GOT3 (cell line): Measurements from ENCODE around the gene CTDNEP1.

Experiments used
- DNase-seq: peaks from one replicate; lab custom pipeline; 2025; ENCODE audit warnings: mixed read lengths; lab: John Stamatoyannopoulos, UW

Gene CTDNEP1

DNA sequence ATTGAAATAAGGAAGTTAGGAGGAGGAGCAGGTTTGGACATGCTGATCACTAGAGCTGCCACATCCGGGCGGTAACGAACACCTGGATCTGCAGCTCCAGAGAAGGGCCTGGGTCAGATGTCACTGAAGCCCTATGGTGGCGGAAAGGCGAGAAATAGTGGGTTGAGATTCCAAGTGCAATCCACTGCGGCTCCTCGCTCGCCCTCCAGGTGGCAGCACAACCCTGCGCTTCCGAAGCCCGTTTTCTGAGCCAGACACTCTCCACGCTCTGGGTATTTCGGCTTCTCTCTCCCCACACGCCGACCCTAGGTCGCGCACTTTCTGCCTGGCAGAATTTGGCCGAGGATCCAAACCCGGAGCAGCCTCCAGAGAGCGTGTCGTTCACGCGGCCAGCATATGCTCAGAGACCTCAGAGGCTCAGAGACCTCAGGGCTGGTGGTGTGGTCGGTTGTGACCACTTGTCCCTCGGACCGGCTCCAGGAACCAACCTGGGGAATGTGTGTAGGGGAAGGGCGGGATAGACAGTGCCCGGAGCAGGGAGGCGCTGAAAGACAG, 29.1 kb upstream of the CTDNEP1 start:
- DNase-seq: peak; percentile 53

DNA sequence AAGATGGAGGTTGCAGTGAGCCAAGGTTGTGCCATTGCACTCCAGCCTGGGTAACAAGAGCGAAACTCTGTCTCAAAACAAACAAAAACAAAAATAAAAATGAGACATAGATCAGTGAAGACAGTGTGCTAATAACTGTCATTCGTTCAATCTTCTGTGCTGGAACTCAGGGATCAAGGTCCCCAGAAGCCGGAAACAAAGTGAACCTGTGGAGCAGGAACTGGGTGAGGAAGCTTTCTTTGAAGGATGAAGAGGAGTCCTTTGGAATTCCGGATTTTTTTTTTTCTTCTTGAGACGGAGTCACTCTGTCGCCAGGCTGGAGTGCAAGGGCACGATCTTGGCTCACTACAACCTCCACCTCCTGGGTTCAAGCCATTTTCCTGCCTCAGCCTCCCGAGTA, 27.9 kb upstream of the CTDNEP1 start:
- DNase-seq: no peak

DNA sequence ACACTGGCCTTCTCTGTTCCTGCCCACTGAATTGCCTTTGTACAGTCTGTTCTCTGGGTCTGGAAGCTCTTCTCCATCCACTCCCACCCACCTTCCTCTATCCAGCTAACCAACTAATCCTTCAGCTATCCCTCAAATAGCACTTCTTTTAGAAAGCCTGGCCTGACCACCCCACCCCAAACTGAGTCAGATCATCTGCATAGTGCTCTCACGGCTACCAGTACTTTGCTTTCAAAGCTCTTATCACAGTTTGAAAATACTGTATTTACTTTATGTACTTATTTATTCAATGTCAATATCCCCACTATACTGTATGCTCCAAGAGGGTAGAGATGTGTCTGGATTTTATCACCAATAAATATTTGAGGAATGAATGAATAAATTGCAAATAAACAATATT, 15.2 kb upstream of the CTDNEP1 start:
- DNase-seq: no peak

DNA sequence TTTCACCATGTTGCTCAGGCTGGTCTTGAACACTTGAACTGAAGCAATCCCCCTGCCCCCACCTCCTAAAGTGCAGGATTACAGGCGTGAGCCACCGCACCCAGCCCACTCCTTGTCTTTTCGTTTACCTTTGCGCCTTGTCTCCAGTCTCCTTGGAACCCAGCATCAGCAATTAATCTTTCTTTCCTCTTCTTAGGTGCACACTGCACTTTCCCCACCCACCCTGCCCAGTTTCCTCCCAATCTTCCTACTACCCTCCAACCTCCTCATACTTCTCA, 12.2 kb upstream of the CTDNEP1 start:
- no peak for DNase-seq

DNA sequence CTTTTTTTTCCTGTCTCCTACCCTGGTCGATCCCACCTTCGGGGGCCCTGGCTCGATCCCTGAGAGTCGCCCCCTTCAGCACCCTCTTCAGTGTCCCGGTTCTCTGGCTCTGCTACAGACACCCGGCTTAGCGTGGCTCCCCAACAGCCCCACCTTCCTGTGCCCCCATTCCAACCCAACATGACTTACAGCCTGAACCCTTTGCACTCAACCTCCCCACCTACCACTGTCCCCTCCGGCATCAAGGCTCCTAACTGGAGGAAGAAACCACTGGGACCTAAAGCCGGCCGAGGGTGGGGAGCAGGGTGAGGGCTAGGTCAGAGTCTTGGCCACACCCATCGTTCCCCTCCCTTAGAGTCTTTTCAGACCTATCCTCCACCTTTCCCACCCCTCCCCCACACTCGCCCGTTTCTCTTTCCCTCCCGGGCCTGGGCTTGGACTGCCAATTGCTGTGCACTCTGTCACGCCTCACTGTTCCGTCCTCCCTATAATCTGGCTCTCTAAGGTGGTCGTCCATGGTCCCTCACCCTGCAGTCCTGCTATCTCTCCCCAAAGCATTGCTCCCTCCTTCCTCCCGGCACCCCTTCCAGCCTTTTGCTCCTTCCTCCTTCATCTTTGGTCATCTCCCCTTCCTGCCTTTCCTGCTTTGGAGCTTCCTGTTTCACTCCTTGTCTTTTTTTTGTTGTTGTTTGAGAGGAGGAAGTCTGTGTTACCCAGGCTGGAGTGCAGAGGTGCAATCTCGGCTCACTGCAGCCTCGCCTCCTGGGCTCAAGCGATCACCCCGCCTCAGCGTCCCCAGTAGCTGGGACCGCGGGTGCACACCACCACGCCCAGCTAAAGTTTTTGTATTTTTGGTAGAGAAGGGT, 11.6 kb upstream of the CTDNEP1 start:
- DNase-seq: no peak

DNA sequence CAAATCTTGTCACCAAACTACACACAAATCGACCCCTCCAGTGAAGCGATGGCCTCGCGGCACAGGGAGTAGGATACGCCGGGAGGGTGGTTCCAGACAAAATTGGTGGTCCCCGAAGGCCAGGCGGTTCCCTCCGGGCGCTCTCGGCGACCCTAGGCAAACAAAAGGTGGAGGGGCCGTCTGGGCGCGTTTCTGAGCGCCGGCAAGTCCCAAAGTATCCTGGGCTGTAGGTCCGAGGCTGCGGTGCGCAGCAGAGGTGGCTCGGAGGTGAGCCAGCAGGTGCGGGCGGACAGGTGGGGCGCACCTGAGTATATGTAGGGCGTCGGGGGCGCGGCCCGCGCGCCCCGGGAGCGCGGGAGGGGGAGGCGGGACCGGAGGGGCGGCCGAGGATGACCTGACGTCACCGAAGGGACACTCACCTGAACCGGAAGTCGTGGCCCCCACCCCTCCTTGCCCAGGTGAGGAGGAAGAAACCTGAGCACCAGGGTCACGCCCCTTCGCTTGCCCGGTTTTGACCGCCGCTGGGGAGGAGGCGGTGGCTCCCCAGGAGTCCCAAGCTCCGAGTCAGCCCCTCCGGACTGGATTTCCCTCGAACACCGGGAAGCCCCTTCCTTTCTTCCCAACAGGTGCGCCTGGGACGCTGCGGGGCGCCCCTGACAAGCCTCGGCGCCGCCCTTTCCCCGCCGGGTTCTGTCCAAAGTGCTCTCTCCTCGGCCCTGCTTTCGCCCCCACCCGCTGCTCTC, 10.8 kb upstream of the CTDNEP1 start, which contains the start of gene CLDN7:
Gene CLDN7 (minus strand): TSS at position 287 of the 743 bp plus-strand sequence. CDS start 435 bp downstream, outside the sequence.
- DNase-seq: no peak

DNA sequence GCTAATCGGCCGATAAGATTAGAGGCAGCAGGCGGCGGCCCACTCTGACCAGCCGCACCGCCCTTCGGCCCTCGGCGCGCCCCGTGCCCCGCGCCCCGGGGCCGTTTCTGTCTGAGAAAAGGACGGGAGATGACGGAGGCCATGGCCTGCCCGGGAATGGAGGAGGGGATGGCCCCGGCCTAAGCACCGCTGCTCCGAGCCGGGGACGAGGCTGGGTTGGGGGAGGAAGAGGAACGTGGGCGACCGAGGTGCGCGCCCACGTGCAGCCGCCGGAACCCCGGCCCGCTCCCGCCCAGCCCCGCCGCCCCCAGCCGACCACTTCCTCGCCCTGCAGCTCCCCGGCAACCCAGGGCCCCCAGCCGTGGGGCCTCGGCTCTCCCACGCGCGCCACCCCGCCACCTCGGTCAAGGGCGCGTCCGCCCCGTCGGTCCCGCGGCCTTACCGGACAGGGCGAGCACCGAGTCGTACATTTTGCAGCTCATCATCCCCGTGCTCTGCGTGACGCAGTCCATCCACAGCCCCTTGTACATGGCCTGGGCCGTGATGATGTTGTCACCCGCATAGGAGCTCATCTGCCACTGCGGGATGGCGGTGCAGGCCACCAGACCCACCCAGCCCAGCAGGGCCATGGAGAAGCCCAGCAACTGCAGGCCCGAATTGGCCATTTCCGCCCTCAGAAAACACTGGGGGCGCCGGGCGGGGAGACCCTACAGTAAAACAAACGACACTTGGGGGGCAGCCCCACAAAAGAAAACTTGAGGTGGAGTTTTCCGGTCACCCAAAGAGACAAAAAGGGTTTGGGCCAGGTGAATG, 10.1 kb upstream of the CTDNEP1 start:
- DNase-seq: no peak

DNA sequence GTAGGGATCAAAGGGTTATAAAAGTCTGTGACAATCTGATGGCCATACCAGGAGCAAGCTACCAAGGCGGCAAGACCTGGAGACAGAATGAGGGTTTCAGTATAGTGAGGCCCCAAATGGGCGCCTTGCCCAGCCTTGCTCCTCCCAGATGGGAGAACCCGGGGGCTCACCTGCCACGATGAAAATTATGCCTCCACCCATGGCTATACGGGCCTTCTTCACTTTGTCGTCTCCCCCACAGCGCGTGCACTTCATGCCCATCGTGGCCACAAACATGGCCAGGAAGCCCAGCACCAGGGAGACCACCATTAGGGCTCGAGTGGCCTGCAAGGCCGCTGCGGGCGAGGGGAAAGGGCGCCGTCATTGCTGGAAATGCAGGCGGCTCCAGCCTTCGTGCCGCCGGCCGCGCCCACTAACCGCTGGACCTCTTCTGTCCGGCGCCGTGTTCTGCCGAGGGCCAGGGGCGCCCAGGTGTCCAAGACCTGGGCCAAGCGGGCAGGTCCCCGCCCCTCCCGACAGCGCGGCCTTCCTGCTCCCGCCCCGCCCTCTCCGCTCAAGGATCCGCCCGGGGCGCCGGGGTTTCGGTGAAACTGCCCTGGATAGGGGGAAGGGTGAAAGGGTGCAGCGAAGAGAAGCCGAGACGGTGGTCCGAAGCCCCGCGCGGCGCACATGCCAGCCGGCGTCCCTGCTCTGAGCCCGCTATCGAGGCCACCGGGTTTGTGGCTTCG, 9.3 kb upstream of the CTDNEP1 start:
- DNase-seq: no peak

DNA sequence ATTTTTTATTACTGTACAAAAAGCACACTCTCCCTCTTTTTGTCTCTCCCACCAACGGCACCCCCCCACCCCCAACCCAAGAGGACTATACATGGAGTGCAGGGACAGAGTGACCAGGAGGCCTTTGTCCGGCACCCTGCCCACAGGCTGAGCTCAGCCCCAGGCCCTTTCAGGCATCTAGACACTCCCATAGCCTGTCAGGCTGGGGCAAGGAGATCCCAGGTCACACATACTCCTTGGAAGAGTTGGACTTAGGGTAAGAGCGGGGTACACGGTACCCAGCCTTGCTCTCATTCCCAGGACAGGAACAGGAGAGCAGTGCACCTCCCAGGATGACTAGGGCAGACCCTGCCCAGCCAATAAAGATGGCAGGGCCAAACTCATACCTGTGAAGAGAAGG, 8.6 kb upstream of the CTDNEP1 start:
- no peak for DNase-seq

DNA sequence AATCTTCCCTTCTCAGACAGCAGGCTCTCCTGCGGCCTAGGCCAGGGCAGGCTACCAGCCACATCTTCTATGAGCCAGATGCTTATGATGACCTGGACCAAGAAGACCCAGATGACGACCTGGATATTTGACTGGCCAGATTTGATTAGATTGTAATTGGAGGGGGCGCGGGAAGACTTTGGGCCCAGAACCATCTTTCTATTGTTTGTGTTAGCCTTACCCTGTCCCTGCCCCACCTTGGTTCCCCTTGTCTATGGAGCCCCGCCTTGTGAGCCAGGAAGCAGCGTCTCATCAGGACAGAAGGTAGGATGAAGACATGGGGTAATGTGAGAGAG, 8.0 kb upstream of the CTDNEP1 start:
- no peak for DNase-seq

DNA sequence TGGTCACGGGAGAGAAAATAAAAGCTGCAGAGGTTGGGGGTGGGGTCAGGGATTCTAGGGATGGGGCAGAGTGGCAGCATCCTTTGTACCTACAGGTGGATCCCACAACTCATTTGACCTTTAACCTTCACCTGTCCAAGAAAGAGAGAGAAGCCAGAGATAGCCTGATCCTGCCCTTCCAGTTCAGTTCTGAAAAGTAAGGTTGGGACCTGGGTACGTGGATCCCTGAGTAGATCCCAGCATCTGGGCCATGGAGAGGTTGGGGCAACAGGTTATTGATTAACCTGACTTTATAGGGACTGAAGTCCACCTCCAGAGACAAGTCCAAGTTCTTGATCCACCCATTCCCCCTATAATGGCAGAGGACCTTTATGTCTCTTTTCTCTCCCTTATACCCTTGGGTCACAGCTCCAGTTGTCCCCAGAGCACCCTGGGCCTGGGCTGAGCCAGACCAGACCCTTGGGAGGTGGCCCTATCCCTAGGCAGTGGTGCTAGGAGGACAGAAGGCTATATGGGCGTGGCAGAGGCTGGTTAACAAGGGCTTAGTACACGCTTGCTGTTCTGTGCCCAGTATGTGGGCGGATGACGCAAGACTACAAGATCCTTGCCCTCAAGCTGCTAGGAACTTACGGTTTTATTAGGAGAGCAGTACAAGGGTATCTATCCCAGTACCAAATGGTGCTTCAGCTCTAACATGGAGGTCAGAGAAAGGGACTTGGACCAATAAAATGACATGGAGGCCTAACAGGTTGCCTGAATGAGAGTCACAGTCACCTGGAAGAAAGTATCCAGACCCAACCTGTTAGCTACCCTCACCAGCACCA, 7.4 kb upstream of the CTDNEP1 start:
- no peak for DNase-seq

DNA sequence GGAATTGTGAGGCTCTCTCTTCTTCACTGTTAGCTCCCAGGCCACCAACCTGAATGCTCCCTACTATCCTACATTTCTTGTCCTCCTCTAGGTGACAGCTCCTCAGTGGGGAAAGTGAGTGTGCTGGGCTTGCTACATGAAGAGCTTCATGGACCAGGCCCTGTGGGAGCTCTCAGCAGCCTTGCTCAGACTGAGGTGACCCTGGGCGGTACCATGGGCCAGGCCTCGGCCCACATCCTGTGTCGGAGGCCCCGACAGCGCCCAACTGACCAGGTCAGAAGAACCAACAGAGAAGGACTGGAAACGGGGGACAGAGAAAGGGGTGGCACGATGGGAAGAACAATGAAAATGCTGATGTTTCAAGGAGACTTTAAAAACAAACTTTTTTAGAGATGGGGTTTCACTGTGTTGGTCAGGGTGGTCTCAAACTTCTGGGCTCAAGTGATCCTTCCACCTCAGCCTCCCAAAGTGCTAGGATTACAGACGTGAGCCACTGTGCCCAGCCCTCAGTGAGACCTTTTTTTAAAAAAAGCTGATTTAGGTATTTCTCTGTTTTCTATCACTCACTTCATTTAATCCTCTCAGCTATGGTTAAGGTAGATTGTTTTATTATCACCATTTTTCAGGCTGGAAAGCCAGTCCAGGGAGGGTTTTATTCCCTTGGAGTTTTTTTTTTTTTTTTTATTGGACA, 5.4 kb upstream of the CTDNEP1 start:
- no peak for DNase-seq

DNA sequence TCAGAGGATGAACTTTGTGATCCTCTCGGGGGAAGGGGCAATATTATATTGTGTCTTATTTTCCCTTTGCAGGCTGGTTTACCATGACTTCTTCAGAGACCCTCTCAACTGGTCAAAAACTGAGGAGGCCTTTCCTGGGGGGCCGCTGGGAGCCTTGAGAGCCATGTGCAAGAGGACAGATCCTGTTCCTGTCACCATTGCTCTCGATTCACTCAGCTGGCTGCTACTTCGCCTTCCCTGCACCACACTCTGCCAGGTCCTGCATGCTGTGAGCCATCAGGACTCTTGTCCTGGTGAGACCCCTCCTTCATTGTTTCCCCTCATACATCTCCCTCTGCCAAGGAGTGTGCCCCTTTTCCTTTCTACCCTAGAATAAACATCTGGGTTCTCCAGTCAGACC, 3.0 kb upstream of the CTDNEP1 start:
- DNase-seq: no peak

DNA sequence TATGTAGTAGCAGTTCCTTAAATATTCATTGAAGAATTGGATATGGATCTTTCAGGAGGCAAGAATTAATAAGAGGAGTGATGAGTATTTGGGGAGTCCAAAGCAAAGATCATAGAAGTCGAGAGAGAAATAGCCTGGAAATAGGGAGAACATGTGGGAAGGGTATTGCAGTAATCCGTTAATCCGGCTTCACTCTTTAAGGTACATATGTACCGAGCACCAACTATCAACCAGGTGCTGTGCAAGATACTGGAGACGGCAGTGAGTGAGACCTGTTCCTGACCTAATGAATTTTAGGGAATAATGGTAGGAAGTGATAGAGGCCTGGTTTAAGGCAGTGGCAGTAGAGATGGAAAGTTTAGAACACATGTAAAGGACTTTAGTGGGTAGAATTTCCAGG, 1.5 kb upstream of the CTDNEP1 start:
- DNase-seq: no peak

DNA sequence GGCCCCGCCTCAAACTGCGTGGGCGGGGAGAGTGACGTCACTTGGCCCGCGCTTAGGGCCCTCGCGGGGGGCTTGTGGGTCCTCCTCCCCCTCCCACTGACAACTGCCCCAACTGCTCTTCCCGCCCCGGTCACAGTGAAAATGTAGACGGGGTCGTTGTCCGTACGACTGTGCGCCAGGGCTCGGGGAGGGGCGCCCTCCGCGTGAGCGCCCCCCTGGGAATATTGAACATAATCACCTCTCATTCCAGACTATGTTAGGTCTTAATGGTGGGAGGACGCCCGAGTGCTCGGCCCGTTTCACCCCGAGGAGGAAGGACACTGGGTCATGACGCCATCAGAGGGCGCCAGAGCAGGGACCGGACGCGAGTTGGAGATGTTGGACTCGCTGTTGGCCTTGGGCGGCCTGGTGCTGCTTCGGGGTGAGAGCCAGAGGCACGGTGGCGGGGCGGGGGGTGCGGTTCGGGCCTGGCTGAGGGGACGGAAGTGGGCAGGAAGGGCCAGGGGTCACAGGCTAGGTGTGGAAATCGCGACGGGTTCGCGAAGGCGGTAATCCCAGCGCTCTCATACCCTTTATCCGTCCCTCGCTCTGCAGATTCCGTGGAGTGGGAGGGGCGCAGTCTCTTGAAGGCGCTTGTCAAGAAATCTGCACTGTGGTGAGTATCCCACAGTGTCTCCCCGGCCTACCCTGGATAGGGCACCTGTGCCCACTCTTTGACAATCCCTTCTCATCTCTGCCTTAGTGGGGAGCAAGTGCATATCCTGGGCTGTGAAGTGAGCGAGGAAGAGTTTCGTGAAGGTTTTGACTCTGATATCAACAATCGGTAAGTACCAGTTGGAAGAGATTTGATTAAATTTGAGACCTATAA, 876 bp upstream of the CTDNEP1 start, which contains the start of gene ELP5:
Gene ELP5 (plus strand): TSS at position 40 of the 868 bp plus-strand sequence. CDS start 336 bp downstream, at position 376.
- peak; percentile 83 for DNase-seq

DNA sequence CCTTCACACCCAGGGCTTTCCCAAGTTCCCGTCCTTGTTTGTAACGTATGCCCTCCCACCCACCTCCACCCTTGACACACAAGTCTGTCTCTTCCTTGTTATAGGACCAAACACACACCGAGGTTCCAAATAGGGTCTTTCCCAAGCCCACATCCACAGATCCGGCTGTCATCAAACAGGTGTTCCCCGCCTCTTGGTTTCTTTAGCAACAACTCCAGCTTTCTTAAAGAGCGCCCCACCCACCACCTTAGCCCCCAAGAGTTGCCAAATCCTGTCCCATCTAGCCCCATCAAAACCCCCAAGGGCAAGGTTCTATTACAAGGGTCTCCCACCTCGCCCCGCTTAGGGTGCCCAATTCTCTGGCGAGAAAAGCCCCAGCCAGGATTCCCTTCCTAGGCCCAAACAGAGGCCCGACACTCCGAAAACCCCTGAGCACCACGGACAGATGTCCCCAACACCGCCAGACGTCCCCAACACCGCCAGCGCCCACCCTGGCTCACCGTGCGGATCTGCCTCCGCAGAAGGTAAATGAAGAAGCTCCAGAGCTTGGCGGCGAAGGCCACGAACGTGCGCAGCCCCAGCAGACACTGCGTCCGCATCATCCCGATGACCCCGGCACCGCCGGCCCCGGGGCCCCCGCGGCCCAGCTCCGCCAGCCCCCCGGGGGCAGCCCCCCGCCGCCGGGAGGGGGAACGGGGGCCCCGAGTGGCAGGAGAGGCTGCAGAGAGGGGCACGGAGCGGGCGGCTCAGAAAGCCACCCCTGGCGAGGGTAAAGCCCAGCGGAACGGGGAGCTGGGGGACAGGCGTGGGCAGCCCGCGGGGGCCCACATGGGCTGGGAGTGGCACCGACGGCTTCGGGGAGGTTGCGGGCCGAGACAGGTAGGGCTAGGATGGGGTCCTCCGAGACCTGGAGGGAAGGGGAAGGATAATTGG, 573 bp downstream of the CTDNEP1 start:
- no peak for DNase-seq

DNA sequence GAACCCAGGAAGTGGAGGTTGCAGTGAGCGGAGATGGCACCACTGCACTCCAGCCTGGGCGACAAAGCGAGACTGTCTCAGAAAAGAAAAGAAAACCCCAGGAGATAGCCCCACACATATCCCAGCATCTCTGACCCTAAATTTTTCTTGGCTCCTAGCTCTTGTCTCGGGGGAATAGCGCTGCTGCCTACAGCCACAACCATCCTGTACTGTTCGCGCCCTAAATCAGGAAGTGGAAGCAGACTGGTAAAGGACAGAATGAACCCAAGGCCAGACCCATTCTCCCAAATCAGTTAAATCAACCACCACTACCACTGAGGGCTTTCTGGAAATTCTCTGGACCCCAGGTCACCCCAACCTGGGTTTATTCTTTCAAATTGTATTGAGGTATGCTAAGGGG, 1.7 kb downstream of the CTDNEP1 start:
- DNase-seq: no peak

DNA sequence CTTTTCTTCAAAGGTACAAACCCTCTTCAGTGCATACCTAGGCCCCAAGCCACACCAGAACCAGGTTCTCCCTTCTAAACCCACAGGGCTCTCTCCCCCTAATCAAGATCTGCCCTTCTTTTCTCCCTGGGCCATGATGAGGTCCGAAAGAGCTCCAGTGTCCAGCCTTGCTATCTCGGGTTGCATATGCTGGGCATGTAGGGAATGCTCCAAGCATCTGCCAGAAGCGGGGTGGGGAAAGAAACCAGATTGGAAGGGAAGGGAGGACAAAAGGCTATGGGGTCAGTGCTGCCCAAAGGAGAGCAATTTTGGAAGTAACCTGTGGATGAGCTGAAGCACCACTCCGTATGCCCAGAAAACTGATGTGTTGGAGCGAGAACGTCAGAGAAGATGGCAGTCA, 2.3 kb downstream of the CTDNEP1 start:
- no peak for DNase-seq
